K562 (cell line): ENCODE data around the gene PCSK7. TPM values are rescaled to one million over a fixed set of nuclear protein-coding genes. Genes with fewer than 3 reads are reported as not detected.
A peak's percentile ranks its signal among the peaks of the same experiment; 100 is the strongest.

ENCODE experiments used
- BDP1 ChIP-seq: IDR thresholded peaks from 3 replicates; pipeline ENCODE4 v1.6.1; 2011; ENCODE audit not compliant: insufficient read length, insufficient read depth
- CBFA2T2 ChIP-seq: fragments of 450-650 bp; conservative IDR thresholded peaks from 2 replicates; pipeline ENCODE4 v1.6.1; 2017; ENCODE audit warnings: mild to moderate bottlenecking
- CEBPB ChIP-seq: fragments of 450-650 bp; IDR thresholded peaks from 2 replicates; pipeline ENCODE4 v1.6.1; 2016; ENCODE audit warnings: missing genetic modification characterization, missing compliant biosample characterization
- CEBPG ChIP-seq, 3 experiments: fragments of 200-800 bp in 1 of 3; sonication (Bioruptor generic) in 1 of 3; sonication (generic) in 1 of 3; formaldehyde crosslinking in 1 of 3; IDR thresholded peaks in 2 of 3; conservative IDR thresholded peaks in 1 of 3; 2 replicates each; pipeline versions ENCODE4 v1.6.1 to v1.8.0; 2016 to 2022; ENCODE audit warnings: missing compliant biosample characterization in 2 of 3, missing genetic modification characterization in 2 of 3, mild to moderate bottlenecking in 1 of 3, missing genetic modification reagents in 1 of 3
- FOS ChIP-seq: IDR thresholded peaks from 3 replicates; pipeline ENCODE4 v1.6.1; 2011; ENCODE audit not compliant: insufficient read length; ENCODE audit errors: extremely low read depth
- FOXP4 ChIP-seq: sonication (generic); formaldehyde crosslinking; IDR thresholded peaks from 2 replicates; pipeline ENCODE4 v1.8.0; 2022; ENCODE audit warnings: mild to moderate bottlenecking, missing genetic modification reagents, borderline replicate concordance
- MAZ ChIP-seq, 2 experiments: fragments of 450-650 bp in 1 of 2; sonication (generic) in 1 of 2; formaldehyde crosslinking; IDR thresholded peaks in 1 of 2; conservative IDR thresholded peaks in 1 of 2; 2 replicates each; pipeline versions ENCODE4 v1.4.0 to v1.5.0; 2020; ENCODE audit warnings: mild to moderate bottlenecking in 1 of 2, missing genetic modification reagents in 1 of 2
- MEF2A ChIP-seq: IDR thresholded peaks from 2 replicates; pipeline ENCODE4 v1.6.1; 2011; ENCODE audit warnings: low read depth, mild to moderate bottlenecking, low read length, moderate library complexity; ENCODE audit not compliant: control insufficient read depth
- MEIS2 ChIP-seq: fragments of 450-650 bp; IDR thresholded peaks from 2 replicates; pipeline ENCODE4 v1.6.1; 2014; ENCODE audit warnings: mild to moderate bottlenecking; ENCODE audit not compliant: partially characterized antibody
- NCOR1 ChIP-seq: fragments of 450-650 bp; IDR thresholded peaks from 2 replicates; pipeline ENCODE4 v1.6.1; 2016; ENCODE audit warnings: mild to moderate bottlenecking, moderate library complexity
- NFIC ChIP-seq: fragments of 450-650 bp; IDR thresholded peaks from 2 replicates; pipeline ENCODE4 v1.6.1; 2017; ENCODE audit warnings: mild to moderate bottlenecking, inconsistent platforms
- NKRF ChIP-seq: fragments of 450-650 bp; IDR thresholded peaks from 2 replicates; pipeline ENCODE4 v1.6.1; 2016; ENCODE audit warnings: borderline replicate concordance
- SRSF9 ChIP-seq: fragments of 200-400 bp; formaldehyde crosslinking; IDR thresholded peaks from 2 replicates; pipeline ENCODE4 v1.6.1; 2017; ENCODE audit warnings: low read depth, low read length, borderline replicate concordance
- TEAD4 ChIP-seq, 2 experiments: sonication (generic) in 1 of 2; formaldehyde crosslinking in 1 of 2; IDR thresholded peaks; 2 replicates each; pipeline versions ENCODE4 v1.6.1 to v1.8.0; 2012 to 2022; ENCODE audit warnings: borderline replicate concordance in 1 of 2, inconsistent platforms in 1 of 2, low read length in 1 of 2, mild to moderate bottlenecking in 1 of 2, missing genetic modification reagents in 1 of 2
- TGIF2 ChIP-seq: sonication (generic); formaldehyde crosslinking; IDR thresholded peaks from 2 replicates; pipeline ENCODE4 v1.8.1; 2022; ENCODE audit warnings: mild to moderate bottlenecking, missing genetic modification reagents, moderate library complexity
- ZNF551 ChIP-seq: fragments of 250-450 bp; sonication (Bioruptor Pico); IDR thresholded peaks from 2 replicates; pipeline ENCODE4 v1.5.0; 2021; ENCODE audit warnings: mild to moderate bottlenecking, moderate library complexity
- ZNF589 ChIP-seq: fragments of 200-800 bp; sonication (Bioruptor generic); IDR thresholded peaks from 2 replicates; pipeline ENCODE4 v1.6.1; 2016; ENCODE audit warnings: low read depth, missing genetic modification characterization, missing compliant biosample characterization
- polyA plus RNA-seq, 8 experiments: library from polyadenylated mRNA; depleted of rRNA in 4 of 8; stranded (reverse) in 5 of 8; unstranded in 3 of 8; fragments of >200 nt; fragmentation: Nextera tagmentation in 2 of 8; fragmentation: Illumina TruSeq in 1 of 8; extraction: Ambion mirVana in 2 of 8; extraction: Trizol in 1 of 8; gene quantifications; 2 replicates each; pipeline versions ENCODE4 v1.2.1 to v1.2.3, GENCODE V29; 2011 to 2014; ENCODE audit warnings: inconsistent platforms in 1 of 8, missing spikeins in 1 of 8
- total RNA-seq, 7 experiments: library from RNA; depleted of rRNA in 6 of 7; stranded (reverse); fragments of >200 nt in 6 of 7; fragmentation: Illumina TruSeq in 2 of 7; extraction: Trizol in 2 of 7; gene quantifications; 2 replicates each; pipeline versions ENCODE4 v1.2.1 to v1.2.3, GENCODE V29; 2011 to 2021; ENCODE audit warnings: low replicate concordance in 1 of 7

PCSK7 gene
- total and polyA plus RNA-seq, 9 of the 15 experiments (the other 6 are each of a cell fraction or from before 2014, with no cell fraction given) = 3.1 to 29.2 (median 15.6) TPM

- no peak for TF ChIP-seq NKRF
- no peak for TF ChIP-seq MAZ (CRISPR knock-in tag; conservative IDR thresholded peaks at IDR 0.05 in 1 of 2, IDR thresholded peaks at IDR 0.05 in 1 of 2)
- peak; percentile 93 for TF ChIP-seq TEAD4 (IDR thresholded peaks at IDR 0.05; ENCODE audit: low read length)
- no peak for TF ChIP-seq TEAD4 (CRISPR knock-in tag; IDR thresholded peaks at IDR 0.05; ENCODE audit: borderline replicate concordance)
- TF ChIP-seq MEF2A = peak; percentile 52; the same call in 1 of the 2 replicates
- TF ChIP-seq FOXP4 = no peak
- TF ChIP-seq CEBPB (tag) = peak; percentile 86
- peak; percentile 50; the same call in 1 of the 2 replicates for TF ChIP-seq CEBPG (CRISPR knock-in tag; IDR thresholded peaks at IDR 0.05)
- peak in 1 of 2 experiments; percentile 61; a peak in 2 of 4 replicates for TF ChIP-seq CEBPG (tag; conservative IDR thresholded peaks at IDR 0.05 in 1 of 2, IDR thresholded peaks at IDR 0.05 in 1 of 2)
- no peak for TF ChIP-seq TGIF2 (CRISPR knock-in tag)
- peak; percentile 88 for TF ChIP-seq CBFA2T2
- TF ChIP-seq ZNF589 (CRISPR knock-in tag) = no peak
- no peak for TF ChIP-seq SRSF9
- peak; percentile 46; the same call in 1 of the 2 replicates for TF ChIP-seq NFIC
- TF ChIP-seq MEIS2 = peak; percentile 57
- no peak for TF ChIP-seq FOS
- TF ChIP-seq ZNF551 (CRISPR knock-in tag) = no peak
- peak; percentile 85 for TF ChIP-seq NCOR1
- TF ChIP-seq BDP1 = no peak
Measured at GRCh38 chr11:117160826-117161225, 71.0 kb downstream of the PCSK7 start (continued).
